HUES6 (cell line): ENCODE results near the gene LAMA2.

ENCODE experiments used
- H3K27ac ChIP-seq: 2 replicates; pipeline ENCODE4 v1.7.0; 2013; ENCODE audit warnings: low read depth, mild to moderate bottlenecking, low read length, inconsistent platforms
- H3K27me3 ChIP-seq: 2 replicates; pipeline ENCODE4 v1.6.1; 2013; ENCODE audit warnings: low read length; ENCODE audit not compliant: control insufficient read depth, insufficient read depth
- H3K36me3 ChIP-seq: 2 replicates; pipeline ENCODE4 v1.6.1; 2013; ENCODE audit warnings: low read length; ENCODE audit not compliant: control insufficient read depth, insufficient read depth
- H3K4me1 ChIP-seq: 2 replicates; pipeline ENCODE4 v1.6.1; 2013; ENCODE audit warnings: low read length; ENCODE audit not compliant: control insufficient read depth, insufficient read depth
- H3K4me3 ChIP-seq: 2 replicates; pipeline ENCODE4 v1.5.1; 2013; ENCODE audit warnings: low read depth, low read length
- H3K9ac ChIP-seq: one replicate; pipeline ENCODE4 v1.6.1; 2013; ENCODE audit warnings: mild to moderate bottlenecking, low read length
- H3K9me3 ChIP-seq: 2 replicates; pipeline ENCODE4 v1.6.1; 2013; ENCODE audit warnings: low read depth, low read length; ENCODE audit not compliant: control insufficient read depth, insufficient read depth

LAMA2 gene

DNA sequence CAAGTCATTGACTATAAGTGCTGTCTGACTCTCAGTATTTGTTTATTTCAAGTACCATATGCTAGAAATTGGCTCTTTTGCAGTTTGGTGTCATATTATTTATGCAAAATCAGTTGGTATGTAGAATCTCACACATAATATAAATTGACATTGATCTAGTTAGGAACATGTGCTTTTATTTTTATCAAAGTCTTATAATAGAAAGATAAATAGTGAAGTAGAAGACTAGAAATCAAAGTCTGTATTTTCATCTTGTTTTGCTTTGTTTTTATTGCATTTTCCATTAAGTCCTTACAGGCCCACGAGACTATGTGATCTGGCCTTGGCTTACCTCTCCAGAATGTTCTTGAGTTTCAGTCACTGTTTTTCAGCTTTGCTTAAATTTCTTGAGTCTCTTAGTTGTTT, 300.3 kb downstream of the LAMA2 start:
- Histone ChIP-seq H3K9ac (no peak overlapping the region), H3K27me3 (no peaks in the 10 kb centered on the region), H3K4me1 (peaks cover 8% of the 10 kb centered on the region), H3K36me3 (no peaks in the 10 kb centered on the region), H3K4me3 (no peak overlapping the region), H3K9me3 (no peaks in the 10 kb centered on the region), H3K27ac (no peak overlapping the region)

DNA sequence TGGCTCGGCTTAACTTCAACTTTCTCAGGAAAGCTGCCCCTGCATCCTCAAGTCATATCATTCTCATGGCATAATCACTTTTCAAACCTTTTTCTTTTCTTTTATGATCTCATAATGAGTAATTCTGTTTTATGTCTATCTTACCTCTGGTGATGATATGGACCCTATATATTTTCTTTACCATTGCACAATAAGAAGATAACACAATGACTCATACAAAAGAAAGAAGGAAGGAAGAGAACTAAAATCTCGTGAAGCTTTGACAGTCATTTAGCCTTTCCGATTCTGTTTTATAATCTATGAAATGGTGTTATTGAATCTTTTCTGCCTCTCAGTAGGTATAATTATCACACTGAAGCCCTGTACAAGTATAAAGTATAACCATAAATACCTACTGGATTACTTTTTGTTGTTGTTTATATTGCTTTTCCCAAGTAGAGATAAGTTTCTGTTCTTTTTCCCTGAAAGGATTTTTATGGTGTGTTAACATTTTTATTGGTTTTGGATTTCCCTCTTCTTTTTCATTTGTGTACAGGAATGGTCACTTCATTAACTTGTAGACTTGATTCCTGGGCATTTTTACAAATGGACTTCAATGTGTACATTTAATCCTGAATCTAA, 300.9 kb downstream of the LAMA2 start:
- no peak overlapping the region for H3K27ac ChIP-seq
- no peaks in the 10 kb centered on the region for H3K9me3 ChIP-seq
- H3K4me3 ChIP-seq: no peak overlapping the region
- H3K4me1 ChIP-seq: peaks cover 8% of the 10 kb centered on the region
- no peak overlapping the region for H3K9ac ChIP-seq
- no peaks in the 10 kb centered on the region for H3K36me3 ChIP-seq
- no peaks in the 10 kb centered on the region for H3K27me3 ChIP-seq

GRCh38 chr6:129184324-129184723, 301.4 kb downstream of the LAMA2 start:
- Histone ChIP-seq H3K36me3 (no peaks in the 10 kb centered on the region), H3K9ac (no peak overlapping the region), H3K9me3 (no peaks in the 10 kb centered on the region), H3K27ac (no peak overlapping the region), H3K4me3 (no peak overlapping the region), H3K4me1 (peaks cover 8% of the 10 kb centered on the region), H3K27me3 (no peaks in the 10 kb centered on the region)

GRCh38 chr6:129184808-129185366, 301.9 kb downstream of the LAMA2 start:
- Histone ChIP-seq H3K4me1 (peaks cover 8% of the 10 kb centered on the region), H3K4me3 (no peak overlapping the region), H3K36me3 (no peaks in the 10 kb centered on the region), H3K9me3 (no peaks in the 10 kb centered on the region), H3K27ac (no peak overlapping the region), H3K27me3 (no peaks in the 10 kb centered on the region), H3K9ac (no peak overlapping the region)

DNA sequence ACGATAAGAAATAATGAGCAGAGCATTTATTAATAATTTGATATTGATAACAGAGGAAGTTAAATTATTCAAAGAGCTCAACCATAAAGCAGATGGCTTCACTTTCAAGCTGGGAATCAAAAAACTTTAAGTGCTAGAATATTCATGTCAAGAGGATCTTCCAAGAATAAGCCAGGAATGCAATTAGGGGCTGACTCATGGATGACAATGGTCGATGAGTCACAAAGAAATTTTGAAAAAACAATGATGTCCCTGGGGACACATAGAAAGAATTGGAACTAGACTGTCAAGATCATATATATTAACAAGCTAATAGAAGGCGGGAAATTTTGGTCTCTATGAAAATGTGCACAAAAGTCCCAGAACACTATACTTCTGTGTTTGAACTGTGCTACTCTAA, 304.1 kb downstream of the LAMA2 start:
- Histone ChIP-seq H3K4me3 (no peak overlapping the region), H3K9me3 (no peaks in the 10 kb centered on the region), H3K9ac (no peak overlapping the region), H3K27me3 (no peaks in the 10 kb centered on the region), H3K36me3 (no peaks in the 10 kb centered on the region), H3K27ac (no peak overlapping the region), H3K4me1 (peaks cover 8% of the 10 kb centered on the region)

DNA sequence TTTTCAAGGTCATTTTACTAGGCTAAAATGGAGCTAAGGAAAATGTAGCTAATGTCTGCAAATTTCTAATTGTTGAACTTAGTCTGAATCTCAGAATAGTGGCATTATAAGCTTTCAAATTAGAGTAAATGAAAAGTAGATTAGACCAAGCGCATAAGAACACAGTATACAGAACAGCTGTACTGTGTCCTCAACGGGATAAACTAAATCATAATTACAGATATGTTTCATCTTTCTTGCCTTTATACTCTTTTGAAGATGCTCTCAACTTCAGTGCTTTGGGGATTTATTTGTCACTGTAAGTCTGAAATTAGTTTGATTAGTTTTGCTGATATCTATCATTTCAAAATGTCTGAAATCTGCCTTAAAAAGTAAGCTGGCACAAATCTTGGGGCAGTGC, 305.4 kb downstream of the LAMA2 start:
- Histone ChIP-seq H3K27me3 (no peaks in the 10 kb centered on the region), H3K9ac (no peak overlapping the region), H3K4me1 (peaks cover 8% of the 10 kb centered on the region), H3K4me3 (no peak overlapping the region), H3K27ac (no peak overlapping the region), H3K9me3 (no peaks in the 10 kb centered on the region), H3K36me3 (no peaks in the 10 kb centered on the region)

GRCh38 chr6:129188795-129189194, 305.9 kb downstream of the LAMA2 start:
- H3K4me3 ChIP-seq: no peak overlapping the region
- no peak overlapping the region for H3K9ac ChIP-seq
- H3K27me3 ChIP-seq: no peaks in the 10 kb centered on the region
- H3K36me3 ChIP-seq: no peaks in the 10 kb centered on the region
- peaks cover 8% of the 10 kb centered on the region for H3K4me1 ChIP-seq
- no peak overlapping the region for H3K27ac ChIP-seq
- H3K9me3 ChIP-seq: no peaks in the 10 kb centered on the region

DNA sequence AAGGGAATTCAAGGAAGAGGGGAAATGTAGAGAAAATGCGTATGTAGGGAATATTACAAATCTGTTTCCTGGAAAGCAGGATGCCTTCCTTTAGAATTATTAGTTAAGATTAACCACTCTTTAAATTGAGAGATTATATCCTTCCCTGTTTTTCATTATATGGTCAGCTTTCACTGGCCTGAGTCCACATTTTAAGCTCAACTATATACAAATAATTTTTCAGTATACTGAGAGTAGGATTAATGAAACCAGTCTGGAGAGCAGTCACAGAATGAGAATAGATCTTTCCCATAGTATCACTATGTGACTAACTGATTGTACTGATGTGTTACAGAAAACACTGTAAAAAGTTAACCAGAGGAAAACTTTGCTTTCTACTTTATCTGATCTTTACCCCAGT, 306.3 kb downstream of the LAMA2 start:
- Histone ChIP-seq H3K36me3 (no peaks in the 10 kb centered on the region), H3K4me3 (no peak overlapping the region), H3K27ac (no peak overlapping the region), H3K4me1 (peaks cover 8% of the 10 kb centered on the region), H3K27me3 (no peaks in the 10 kb centered on the region), H3K9me3 (no peaks in the 10 kb centered on the region), H3K9ac (no peak overlapping the region)

GRCh38 chr6:129191235-129191634, 308.3 kb downstream of the LAMA2 start:
- H3K4me1 ChIP-seq: peaks cover 22% of the 10 kb centered on the region
- H3K27me3 ChIP-seq: no peaks in the 10 kb centered on the region
- H3K4me3 ChIP-seq: no peak overlapping the region
- no peaks in the 10 kb centered on the region for H3K9me3 ChIP-seq
- no peaks in the 10 kb centered on the region for H3K36me3 ChIP-seq
- H3K27ac ChIP-seq: no peak overlapping the region
- H3K9ac ChIP-seq: no peak overlapping the region

DNA sequence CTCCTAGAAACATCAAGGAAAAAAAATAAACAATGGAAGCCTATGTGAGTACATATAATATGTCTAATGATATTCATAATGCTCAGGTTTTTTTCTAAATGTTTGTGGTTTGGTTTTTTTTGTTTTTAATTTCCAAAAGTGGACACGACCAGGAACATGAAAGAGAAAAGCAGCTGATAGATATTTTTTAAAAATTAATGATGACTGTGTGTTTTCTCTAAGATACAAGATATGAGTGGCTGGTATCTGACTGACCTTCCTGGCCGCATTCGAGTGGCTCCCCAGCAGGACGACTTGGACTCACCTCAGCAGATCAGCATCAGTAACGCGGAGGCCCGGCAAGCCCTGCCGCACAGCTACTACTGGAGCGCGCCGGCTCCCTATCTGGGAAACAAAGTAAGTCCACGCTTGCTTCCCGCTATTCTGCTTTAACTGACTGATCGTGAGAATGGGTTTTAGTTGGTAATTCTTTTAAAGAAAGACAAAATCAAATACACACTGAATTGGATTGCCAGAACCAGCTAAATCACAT, 309.6 kb downstream of the LAMA2 start:
- Histone ChIP-seq H3K4me3 (no peak overlapping the region), H3K9me3 (no peaks in the 10 kb centered on the region), H3K27ac (no peak overlapping the region), H3K4me1 (peaks cover 27% of the 10 kb centered on the region), H3K9ac (no peak overlapping the region), H3K27me3 (no peaks in the 10 kb centered on the region), H3K36me3 (no peaks in the 10 kb centered on the region)

- no peaks in the 10 kb centered on the region for H3K27me3 ChIP-seq
- no peaks in the 10 kb centered on the region for H3K9me3 ChIP-seq
- H3K36me3 ChIP-seq: no peaks in the 10 kb centered on the region
- no peak overlapping the region for H3K4me3 ChIP-seq
- H3K4me1 ChIP-seq: peaks cover 27% of the 10 kb centered on the region
- H3K9ac ChIP-seq: no peak overlapping the region
- H3K27ac ChIP-seq: no peak overlapping the region
These were observed 311.5 kb downstream of the LAMA2 start for GRCh38 chr6:129194306-129194941.
